T-helper 17 cell (primary cell): ENCODE data around the gene SLC45A3. TPM values are rescaled to one million over a fixed set of nuclear protein-coding genes. Genes with fewer than 3 reads are reported as not detected.
A peak's percentile ranks its signal among the peaks of the same experiment; 100 is the strongest.

Experiments used
- ATAC-seq: fragments of 150-1000 bp; cut with Tn5 transposase; 2 replicates; pipeline ENCODE4 v1.10.0; 2021; ENCODE audit warnings: mild to moderate bottlenecking, moderate library complexity
- DNase-seq, 3 donors: peaks; one replicate each; pipeline versions ENCODE4 v3.0.0 to v3.0.0-alpha.2; 2020 to 2021
- H3K9me3 ChIP-seq: one replicate; pipeline ENCODE4 v1.7.0; 2013; ENCODE audit warnings: low read length, mild to moderate bottlenecking; ENCODE audit not compliant: control insufficient read depth, poor library complexity, severe bottlenecking
- H3K27ac Mint-ChIP-seq: one replicate; pipeline ENCODE4 v1.8.0; 2022; ENCODE audit warnings: mild to moderate bottlenecking, moderate library complexity, mixed read lengths
- H3K27me3 Mint-ChIP-seq: one replicate; pipeline ENCODE4 v1.8.0; 2022; ENCODE audit warnings: mixed read lengths
- H3K36me3 Mint-ChIP-seq: one replicate; pipeline ENCODE4 v1.8.0; 2022; ENCODE audit warnings: low read depth, mixed read lengths
- H3K4me1 Mint-ChIP-seq: one replicate; pipeline ENCODE4 v1.8.0; 2022; ENCODE audit warnings: mild to moderate bottlenecking, mixed read lengths
- H3K4me3 Mint-ChIP-seq: one replicate; pipeline ENCODE4 v1.8.0; 2022; ENCODE audit warnings: mild to moderate bottlenecking, moderate library complexity, mixed read lengths
- total RNA-seq, 4 donors: library from RNA in 2 of 4; stranded (reverse) in 2 of 4; gene quantifications; one replicate each; pipeline ENCODE4 v1.2.3 and lab custom pipeline; 2022 to 2026

The SLC45A3 gene
- total RNA-seq, 2 donors from 2014 or later, result 0.80 to 1.7 TPM

DNA sequence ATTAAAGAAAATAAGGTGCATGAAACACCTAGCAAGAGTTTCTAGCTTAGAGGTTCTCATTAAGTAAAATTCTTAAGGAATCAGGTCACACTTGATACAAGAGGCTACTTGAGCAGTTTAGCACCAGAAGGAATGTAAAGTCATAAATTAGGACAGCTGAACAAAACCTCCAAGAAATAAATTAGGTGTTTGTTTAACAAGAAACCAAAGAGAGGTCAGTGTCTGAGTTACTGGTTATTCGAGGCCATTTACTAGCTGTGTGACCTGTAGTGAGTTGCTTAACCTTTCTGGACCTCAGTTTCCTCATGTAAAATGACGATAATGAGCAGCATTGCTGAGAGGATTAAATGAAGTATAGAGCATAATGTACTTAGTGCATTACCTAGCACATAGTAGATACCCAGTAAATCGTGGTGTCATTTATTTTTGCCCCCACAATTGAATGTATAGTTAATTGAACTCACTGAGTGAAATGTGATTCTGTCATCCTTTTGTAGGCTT is 47.6 kb downstream of the SLC45A3 start:
- DNase-seq (no peak), ATAC-seq (no peak)
- H3K27me3 Mint-ChIP-seq, result peaks cover 7% of the 10 kb centered on the region
- H3K27ac Mint-ChIP-seq, result peak overlapping the region; percentile 94
- peak overlapping the region; percentile 85 for H3K4me3 Mint-ChIP-seq
- H3K4me1 Mint-ChIP-seq, result peaks cover 14% of the 10 kb centered on the region
- no peaks in the 10 kb centered on the region for H3K36me3 Mint-ChIP-seq
- no peaks in the 10 kb centered on the region for H3K9me3 ChIP-seq

DNA sequence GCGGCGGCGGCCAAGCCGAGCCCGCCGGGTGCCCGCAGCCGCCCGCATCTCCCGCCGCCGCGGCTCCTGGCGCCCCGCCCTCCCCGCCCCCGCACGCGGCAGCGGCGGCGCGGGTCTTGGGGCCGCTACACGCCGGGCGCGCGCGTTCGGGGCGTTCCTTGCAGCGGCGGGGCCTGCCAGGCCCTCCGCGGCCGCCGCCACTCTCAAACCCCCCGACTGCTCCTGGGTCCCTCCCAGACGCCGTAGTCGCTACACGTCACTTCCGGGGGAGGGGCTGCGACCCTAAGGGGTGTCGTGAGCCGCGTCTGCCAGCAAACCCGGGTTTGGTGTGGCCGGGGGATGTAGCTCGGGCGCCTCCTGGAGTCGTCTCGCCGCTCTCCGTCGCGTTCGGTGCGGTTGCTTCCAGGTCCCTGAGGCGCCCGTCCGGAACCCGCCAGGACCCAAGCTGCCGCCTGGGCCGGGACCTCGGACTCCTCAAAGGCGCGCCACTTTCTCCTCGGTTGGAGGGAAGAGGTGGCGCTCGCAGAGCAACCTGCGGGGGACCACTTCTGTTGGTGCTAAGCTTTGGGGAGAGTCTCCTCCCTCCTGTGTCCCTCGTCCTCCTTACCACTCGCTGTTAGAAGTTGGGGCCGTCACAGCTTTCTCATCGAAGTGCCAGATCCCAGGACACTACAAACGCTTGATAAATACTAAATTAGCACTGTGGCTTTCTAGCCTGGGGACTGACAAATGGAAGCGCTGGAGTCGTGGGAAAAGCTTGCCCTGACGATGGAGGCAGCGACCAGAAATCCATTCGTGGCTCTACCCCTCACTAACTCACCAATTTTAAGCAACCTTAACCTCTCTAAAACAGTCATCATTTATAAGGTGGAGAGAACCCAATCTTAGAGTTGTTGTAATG is 48.3 kb downstream of the SLC45A3 start, which contains the start of gene ELK4:
Gene ELK4, minus strand, starts transcription at position 244 of the 901 bp plus-strand sequence. CDS start 8,129 bp downstream, outside the sequence.
- peak; percentile 86 for ATAC-seq

DNA sequence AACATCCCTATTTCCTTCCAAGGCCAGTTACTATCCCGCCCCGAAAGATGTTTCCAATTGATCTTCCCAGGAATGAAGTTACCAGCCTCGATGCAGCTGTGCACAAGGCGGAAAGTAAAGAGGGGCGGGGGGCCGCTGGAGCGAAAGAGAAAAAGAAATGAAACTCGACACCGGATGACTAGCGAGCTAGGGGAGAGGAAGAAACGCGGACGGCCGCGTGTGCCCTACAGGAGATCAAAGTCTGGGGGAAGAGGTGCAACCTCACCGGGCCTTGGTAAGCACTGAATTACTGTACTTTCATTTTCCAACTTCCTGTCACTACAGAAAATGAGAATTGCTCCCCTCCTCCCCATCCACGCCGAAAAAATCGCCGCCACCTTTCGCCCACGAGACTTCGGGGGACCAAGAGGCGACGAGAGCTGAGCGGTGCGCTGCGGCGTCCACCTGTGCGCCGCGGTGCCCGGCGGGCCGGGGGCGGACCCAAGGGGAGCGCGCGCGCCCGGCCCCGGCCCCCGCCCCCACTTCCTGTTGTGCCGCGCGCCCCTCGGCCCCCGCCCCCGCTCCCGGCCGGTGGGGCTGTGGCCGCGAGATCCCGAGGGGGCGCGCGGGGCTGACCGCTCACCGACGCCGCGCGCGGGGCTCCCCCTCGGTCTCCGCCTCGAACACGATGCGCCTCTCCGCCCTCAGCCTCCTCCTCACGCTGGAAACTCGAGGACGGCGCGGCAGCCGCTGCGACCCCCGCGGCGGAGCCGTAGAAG is 49.1 kb downstream of the SLC45A3 start:
- H3K36me3 Mint-ChIP-seq, result peaks cover 3% of the 10 kb centered on the region
- H3K4me3 Mint-ChIP-seq, result peak overlapping the region; percentile 95
- peak overlapping the region; percentile 94 for H3K27ac Mint-ChIP-seq
- H3K4me1 Mint-ChIP-seq, result peaks cover 20% of the 10 kb centered on the region
- no peaks in the 10 kb centered on the region for H3K27me3 Mint-ChIP-seq
- ATAC-seq (peak; percentile 72), DNase-seq (peak; percentile 59 to 75 (median 60))
- no peaks in the 10 kb centered on the region for H3K9me3 ChIP-seq

More for the DNA sequence above, 48.3 kb downstream of the SLC45A3 start, which contains the start of gene ELK4:
- H3K36me3 Mint-ChIP-seq, result no peaks in the 10 kb centered on the region
- peak within 1 kb of the TSS; percentile 94 for H3K27ac Mint-ChIP-seq
- peak; percentile 98 to 99 (median 98) for DNase-seq
- H3K27me3 Mint-ChIP-seq, result no peaks in the 10 kb centered on the region
- H3K4me3 Mint-ChIP-seq, result peak within 1 kb of the TSS; percentile 95
- H3K9me3 ChIP-seq, result no peaks in the 10 kb centered on the region
- H3K4me1 Mint-ChIP-seq, result peaks cover 12% of the 10 kb centered on the region

GRCh38 chr1:205630651-205631009 is 49.7 kb downstream of the SLC45A3 start:
- Mint-ChIP-seq H3K4me1 (peaks cover 24% of the 10 kb centered on the region), H3K36me3 (peaks cover 3% of the 10 kb centered on the region)

DNA sequence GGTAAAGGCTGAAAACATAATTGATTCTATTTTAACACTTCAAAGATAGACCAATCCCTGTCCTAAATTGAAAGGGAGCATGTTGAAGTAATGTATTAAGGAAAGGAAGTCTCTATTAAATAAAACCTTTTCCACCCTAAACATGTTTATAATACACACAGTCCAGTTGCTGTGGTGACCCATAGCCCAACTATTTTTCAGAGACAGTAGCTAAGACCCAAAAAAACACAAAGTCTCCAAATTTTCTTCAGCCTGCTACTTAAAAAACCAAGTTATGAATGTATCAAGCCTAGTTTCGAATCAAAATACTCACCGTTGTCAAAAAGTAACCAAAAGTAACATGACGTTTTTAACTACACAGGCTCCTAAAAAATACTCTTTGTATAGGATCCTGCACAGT is 50.1 kb downstream of the SLC45A3 start:
- no peaks in the 10 kb centered on the region for H3K9me3 ChIP-seq
- H3K4me3 Mint-ChIP-seq, result peak overlapping the region; percentile 95
- H3K36me3 Mint-ChIP-seq, result peaks cover 3% of the 10 kb centered on the region
- DNase-seq (no peak), ATAC-seq (no peak)
- peak overlapping the region; percentile 94 for H3K27ac Mint-ChIP-seq
- no peaks in the 10 kb centered on the region for H3K27me3 Mint-ChIP-seq
- H3K4me1 Mint-ChIP-seq, result peaks cover 25% of the 10 kb centered on the region

More at GRCh38 chr1:205630651-205631009, 49.7 kb downstream of the SLC45A3 start:
- peak overlapping the region; percentile 94 for H3K27ac Mint-ChIP-seq
- peak overlapping the region; percentile 95 for H3K4me3 Mint-ChIP-seq
- DNase-seq (no peak), ATAC-seq (no peak)
- no peaks in the 10 kb centered on the region for H3K27me3 Mint-ChIP-seq
- H3K9me3 ChIP-seq, result no peaks in the 10 kb centered on the region

- peaks cover 3% of the 10 kb centered on the region for H3K36me3 Mint-ChIP-seq
- DNase-seq, result no peak
- peaks cover 30% of the 10 kb centered on the region for H3K4me1 Mint-ChIP-seq
Observed at GRCh38 chr1:205629751-205630150, 50.6 kb downstream of the SLC45A3 start.

GRCh38 chr1:205627956-205628355 is 52.4 kb downstream of the SLC45A3 start:
- no peak overlapping the region for H3K27ac Mint-ChIP-seq
- no peaks in the 10 kb centered on the region for H3K9me3 ChIP-seq
- H3K36me3 Mint-ChIP-seq, result peaks cover 3% of the 10 kb centered on the region
- no peaks in the 10 kb centered on the region for H3K27me3 Mint-ChIP-seq
- DNase-seq (no peak), ATAC-seq (no peak)
- peaks cover 37% of the 10 kb centered on the region for H3K4me1 Mint-ChIP-seq
- no peak overlapping the region for H3K4me3 Mint-ChIP-seq

More at GRCh38 chr1:205629751-205630150, 50.6 kb downstream of the SLC45A3 start:
- peak overlapping the region; percentile 95 for H3K4me3 Mint-ChIP-seq
- no peaks in the 10 kb centered on the region for H3K9me3 ChIP-seq
- no peaks in the 10 kb centered on the region for H3K27me3 Mint-ChIP-seq
- ATAC-seq, result no peak
- peak overlapping the region; percentile 94 for H3K27ac Mint-ChIP-seq

DNA sequence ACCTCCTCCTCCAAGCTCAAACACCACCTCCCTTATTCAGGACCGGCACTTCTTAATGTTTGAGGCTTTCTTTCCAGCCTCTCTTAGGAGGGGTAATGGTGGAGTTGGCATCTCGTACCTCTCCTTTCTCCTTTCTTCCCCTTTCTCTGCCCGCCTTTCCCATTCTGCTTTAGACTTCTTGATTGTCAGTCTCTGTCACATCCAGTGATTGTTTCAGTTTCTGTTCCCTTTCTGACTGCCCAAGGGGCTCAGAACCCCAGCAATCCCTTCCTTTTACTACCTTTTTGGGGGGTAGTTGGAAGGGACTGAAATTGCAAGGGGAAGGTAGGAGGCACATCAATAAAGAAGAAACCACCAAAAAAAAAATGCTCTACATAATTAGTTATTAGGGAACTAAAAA is 54.1 kb downstream of the SLC45A3 start:
- H3K4me3 Mint-ChIP-seq, result no peak overlapping the region
- peaks cover 37% of the 10 kb centered on the region for H3K4me1 Mint-ChIP-seq
- DNase-seq (no peak), ATAC-seq (no peak)
- H3K27me3 Mint-ChIP-seq, result no peaks in the 10 kb centered on the region
- H3K36me3 Mint-ChIP-seq, result peaks cover 3% of the 10 kb centered on the region
- H3K27ac Mint-ChIP-seq, result peak overlapping the region; percentile 70
- H3K9me3 ChIP-seq, result no peaks in the 10 kb centered on the region

DNA sequence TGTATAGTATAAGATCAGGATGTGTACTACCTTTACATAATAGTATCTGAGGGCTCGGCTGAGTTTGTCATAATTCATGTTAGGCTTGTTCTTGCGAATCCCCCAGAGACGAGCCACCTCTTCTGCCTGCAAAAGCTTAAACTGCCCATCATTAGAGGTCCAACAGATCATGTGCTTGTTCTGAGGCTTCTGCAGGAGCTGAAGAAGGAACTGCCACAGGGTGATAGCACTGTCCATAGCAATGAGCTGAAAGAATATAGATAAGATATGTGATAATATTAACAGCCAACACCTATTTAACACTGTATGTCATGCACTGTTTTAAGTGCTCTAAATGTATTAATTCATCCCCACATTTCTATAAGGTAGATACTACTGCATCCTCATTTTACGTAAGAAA is 56.7 kb downstream of the SLC45A3 start:
- no peaks in the 10 kb centered on the region for H3K9me3 ChIP-seq
- no peak for DNase-seq
- Mint-ChIP-seq H3K4me1 (peaks cover 40% of the 10 kb centered on the region), H3K27me3 (no peaks in the 10 kb centered on the region), H3K36me3 (peaks cover 8% of the 10 kb centered on the region), H3K4me3 (no peak overlapping the region), H3K27ac (no peak overlapping the region)
- no peak for ATAC-seq

DNA sequence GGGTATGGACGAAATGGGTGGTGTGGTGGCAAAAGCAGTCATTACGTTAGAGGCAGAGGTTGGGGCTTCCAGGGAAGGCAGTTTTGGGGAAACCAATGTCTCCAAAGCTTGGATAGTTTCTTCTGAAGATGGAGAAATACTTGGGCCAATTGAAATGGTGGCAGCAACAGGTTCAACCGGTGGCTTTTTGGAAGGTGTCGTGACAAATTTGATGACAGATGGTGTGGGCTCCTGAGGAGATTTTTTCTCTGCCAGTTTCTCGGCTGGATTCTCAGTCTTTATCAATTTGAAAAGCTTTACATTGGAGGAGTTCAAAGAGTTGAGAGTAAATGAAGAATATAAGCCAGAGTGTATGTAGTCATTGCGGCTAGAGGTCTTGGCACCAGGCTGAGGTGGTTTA is 60.0 kb downstream of the SLC45A3 start:
- Mint-ChIP-seq H3K27ac (peak overlapping the region; percentile 66), H3K36me3 (peaks cover 5% of the 10 kb centered on the region), H3K4me1 (peaks cover 24% of the 10 kb centered on the region), H3K27me3 (no peaks in the 10 kb centered on the region), H3K4me3 (no peak overlapping the region)
- no peak for DNase-seq
- ATAC-seq, result no peak
- H3K9me3 ChIP-seq, result no peaks in the 10 kb centered on the region

GRCh38 chr1:205619376-205619775 is 60.9 kb downstream of the SLC45A3 start:
- H3K4me1 Mint-ChIP-seq, result peaks cover 20% of the 10 kb centered on the region
- no peak for DNase-seq
- ATAC-seq, result no peak
- peaks cover 5% of the 10 kb centered on the region for H3K36me3 Mint-ChIP-seq
- no peaks in the 10 kb centered on the region for H3K9me3 ChIP-seq
- H3K4me3 Mint-ChIP-seq, result no peak overlapping the region
- no peaks in the 10 kb centered on the region for H3K27me3 Mint-ChIP-seq
- H3K27ac Mint-ChIP-seq, result peak overlapping the region; percentile 66

DNA sequence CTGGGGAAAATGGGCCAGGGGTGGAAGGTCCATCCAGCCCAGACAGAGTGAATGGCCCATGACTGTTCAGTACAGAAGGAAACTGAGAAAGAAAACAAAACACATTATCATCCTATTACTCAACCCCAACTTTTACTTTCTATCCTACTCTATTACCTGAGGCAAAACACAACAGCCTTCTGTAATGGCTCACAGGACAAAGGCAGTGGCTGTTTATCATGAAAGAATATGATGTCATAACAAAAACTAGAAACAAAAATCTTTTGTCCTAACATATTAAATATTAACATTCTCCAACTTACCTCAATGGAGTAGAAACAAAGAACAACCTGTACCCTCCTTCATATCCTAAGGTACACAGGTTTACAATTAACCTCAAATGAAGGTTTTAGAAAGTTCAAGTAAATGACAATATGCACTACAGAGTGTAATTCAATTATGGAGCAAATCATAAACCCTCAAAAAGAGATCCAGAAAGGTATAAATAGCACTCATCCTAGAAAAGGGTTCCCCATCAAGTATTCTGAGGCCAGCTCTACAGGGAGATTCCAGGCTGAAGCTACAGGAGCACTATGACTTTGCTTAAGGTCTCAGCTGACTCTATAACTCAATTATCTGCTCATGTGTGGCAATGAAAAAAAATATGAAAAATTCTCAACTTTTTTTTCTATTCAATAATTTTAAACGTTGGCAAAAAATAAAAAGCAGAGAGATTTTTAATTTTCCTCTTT is 63.6 kb downstream of the SLC45A3 start:
- no peak overlapping the region for H3K4me3 Mint-ChIP-seq
- no peak for DNase-seq
- H3K36me3 Mint-ChIP-seq, result peaks cover 5% of the 10 kb centered on the region
- H3K4me1 Mint-ChIP-seq, result peaks cover 20% of the 10 kb centered on the region
- H3K9me3 ChIP-seq, result no peaks in the 10 kb centered on the region
- no peak for ATAC-seq
- peak overlapping the region; percentile 19 for H3K27ac Mint-ChIP-seq
- no peaks in the 10 kb centered on the region for H3K27me3 Mint-ChIP-seq
